Measurements from ENCODE around the gene KCNF1.

KCNF1 gene, protein sequence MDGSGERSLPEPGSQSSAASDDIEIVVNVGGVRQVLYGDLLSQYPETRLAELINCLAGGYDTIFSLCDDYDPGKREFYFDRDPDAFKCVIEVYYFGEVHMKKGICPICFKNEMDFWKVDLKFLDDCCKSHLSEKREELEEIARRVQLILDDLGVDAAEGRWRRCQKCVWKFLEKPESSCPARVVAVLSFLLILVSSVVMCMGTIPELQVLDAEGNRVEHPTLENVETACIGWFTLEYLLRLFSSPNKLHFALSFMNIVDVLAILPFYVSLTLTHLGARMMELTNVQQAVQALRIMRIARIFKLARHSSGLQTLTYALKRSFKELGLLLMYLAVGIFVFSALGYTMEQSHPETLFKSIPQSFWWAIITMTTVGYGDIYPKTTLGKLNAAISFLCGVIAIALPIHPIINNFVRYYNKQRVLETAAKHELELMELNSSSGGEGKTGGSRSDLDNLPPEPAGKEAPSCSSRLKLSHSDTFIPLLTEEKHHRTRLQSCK

DNA sequence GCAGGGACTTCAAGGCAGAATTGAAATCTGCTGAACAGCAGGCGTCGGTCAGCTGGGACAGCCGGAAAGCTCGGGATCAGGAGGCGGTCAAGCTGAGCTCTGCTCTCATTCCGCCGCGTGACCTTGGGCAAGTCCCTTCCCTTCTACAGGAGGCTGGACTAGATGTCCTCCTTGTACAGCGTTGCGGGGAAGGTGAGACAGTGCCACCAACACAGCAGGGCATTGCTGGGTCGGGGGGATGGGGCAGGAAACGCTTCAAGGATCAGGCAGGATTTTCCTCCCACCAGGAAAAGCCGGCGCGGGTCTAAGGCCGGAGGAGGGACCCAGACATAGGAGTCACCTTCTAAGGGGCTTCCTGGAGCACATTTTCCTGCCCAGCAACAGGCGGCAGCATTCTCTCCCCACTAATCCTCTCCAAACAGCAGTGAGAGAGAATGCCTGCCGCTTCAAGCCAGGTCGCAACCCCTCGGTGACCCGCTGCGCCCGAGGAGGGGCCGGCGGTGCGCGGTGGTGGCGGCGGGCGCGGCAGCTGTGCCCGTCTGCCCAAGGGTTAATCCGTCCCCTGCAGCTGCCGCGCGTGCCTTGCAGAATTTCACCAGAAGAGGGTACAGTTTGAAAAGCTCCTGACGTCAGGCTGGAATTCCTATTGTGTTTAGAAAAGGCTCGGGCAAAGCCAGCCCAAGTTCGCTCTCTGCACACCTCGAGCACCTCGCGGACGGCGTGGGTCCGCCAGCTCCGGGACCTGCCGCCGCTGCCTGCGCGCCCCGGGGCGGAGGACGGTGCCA is at the start of gene KCNF1:
Gene KCNF1, plus strand, starts transcription at position 644 of the 785 bp plus-strand sequence. CDS start 493 bp downstream, outside the sequence.
- DNase-seq, result peak; percentile 75
- in situ Hi-C loops (cut with HindIII; ENCODE audit: low pct_ligation_motif_present, low pct_unique_long_range_greater_than_20kb, low sequenced_read_pairs), result no loop called here

DNA sequence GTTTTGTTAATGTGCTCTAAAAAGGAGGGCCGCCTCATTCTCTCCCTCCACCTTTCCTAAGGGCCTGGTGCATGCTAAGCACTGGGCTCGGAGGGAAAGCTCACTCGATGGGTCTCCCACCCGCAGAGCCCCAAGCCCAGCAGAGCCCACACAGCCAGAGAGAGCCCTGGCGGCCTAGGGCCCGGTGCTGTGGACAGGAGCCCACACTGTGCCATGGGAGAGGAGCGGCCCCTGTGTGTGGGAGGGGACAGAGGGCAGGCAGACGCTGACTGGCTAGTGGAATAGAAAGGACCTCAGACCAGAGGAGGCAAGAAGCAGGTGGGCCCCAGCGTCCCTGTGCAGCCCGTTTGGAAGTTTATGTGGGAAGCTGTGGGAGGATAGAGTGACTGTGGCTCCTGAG is 49.4 kb upstream of the KCNF1 start:
- DNase-seq, result no peak
- in situ Hi-C loops (cut with HindIII; ENCODE audit: low pct_ligation_motif_present, low pct_unique_long_range_greater_than_20kb, low sequenced_read_pairs), result no loop called here

DNA sequence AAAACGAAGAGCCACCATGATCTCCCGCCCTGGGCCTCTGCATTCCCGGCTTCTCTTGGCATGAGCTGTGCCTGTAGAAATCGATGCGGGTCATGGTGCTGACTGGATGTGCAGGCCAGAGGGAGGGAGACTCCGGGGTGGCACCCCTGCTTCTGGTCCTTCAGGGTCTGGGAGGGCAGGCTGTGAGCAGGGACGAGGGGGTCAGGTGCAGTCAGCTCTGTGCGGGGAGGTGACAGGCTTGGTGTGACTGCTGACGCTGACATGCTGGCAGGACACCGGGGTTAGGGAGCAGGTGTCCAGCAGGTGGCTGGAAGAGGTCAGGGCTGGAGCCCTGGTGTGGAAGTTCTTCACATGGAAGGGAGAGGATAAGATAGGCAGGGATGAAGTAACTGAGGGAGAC is 48.7 kb upstream of the KCNF1 start:
- in situ Hi-C loops (cut with HindIII; ENCODE audit: low pct_ligation_motif_present, low pct_unique_long_range_greater_than_20kb, low sequenced_read_pairs), result no loop called here
- DNase-seq, result no peak

DNA sequence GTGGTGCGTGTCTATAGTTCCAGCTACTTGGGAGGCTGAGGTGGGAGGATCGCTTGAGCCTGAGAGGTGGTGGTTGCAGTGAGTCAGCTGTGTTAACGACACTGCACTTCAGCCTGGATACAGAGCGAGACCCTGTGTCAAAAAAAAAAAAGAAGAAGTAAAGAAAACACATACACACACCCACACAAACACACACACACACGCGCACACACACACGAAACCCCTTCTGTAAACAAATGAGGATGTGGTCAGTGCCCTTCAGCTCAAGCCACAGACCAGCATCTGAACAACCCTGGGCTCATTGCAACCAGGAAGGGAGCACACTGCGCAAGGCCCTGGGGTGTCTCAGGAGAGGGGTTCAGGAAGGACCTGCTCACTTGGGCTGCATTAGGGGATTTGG is 47.9 kb upstream of the KCNF1 start:
- in situ Hi-C loops (cut with HindIII; ENCODE audit: low pct_ligation_motif_present, low pct_unique_long_range_greater_than_20kb, low sequenced_read_pairs), result no loop called here
- no peak for DNase-seq

DNA sequence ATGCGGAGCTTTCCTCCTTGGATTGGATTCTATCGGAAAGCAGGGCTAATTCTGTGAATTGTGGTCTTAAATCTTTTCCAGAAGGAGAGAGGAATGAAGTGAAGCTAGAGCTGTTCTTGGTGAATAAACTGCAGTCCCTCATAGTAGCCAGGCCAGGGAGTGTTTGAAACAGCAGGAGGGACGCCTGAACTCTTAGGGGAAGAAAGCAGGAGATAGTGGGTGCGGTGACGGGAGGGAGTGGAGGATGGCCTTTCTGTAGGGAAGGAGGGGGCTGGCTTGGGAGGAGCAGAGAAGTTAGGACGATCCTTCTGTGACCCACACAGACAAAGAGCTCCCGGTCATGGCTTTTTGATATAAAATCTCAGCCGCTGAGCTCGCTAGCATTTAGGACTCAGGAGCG is 47.5 kb upstream of the KCNF1 start:
- in situ Hi-C loops (cut with HindIII; ENCODE audit: low pct_ligation_motif_present, low pct_unique_long_range_greater_than_20kb, low sequenced_read_pairs), result no loop called here
- DNase-seq, result no peak

DNA sequence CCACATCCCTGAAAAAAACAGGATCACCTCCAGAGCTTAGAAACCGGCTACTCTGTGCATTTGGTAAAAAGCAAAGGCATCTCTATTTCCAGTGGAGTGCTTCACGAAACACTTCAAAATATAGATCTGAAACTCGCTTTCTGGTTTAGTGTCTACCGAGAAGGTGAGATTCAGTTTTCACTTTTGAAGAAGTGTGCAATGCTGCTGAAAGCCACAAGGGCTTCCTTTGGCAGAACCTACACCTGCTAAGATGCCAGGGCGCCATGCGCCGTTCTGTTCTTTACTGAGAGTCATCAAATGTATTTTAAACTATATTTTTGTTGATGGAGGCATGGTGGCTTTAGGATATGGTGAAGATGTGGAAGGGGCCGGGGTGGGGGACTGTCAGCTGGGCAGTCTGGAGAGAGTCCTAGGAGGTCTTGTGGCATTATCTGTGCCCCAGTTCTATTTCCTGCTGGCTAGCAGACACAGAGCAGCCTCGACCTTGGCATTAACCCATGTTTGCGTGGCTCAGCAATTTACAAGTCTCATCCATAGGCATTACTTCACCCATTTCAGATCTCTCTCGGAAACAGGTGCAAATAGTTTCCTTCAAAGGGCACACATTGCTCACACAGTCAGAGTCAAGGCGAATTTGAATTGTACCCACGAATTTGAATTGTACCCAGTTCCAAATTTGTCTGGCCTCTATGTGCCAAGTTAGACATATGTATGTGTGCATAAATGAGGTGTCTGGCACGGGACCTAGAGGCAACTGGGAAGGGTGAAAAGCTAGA is 46.7 kb upstream of the KCNF1 start:
- DNase-seq, result no peak
- in situ Hi-C loops (cut with HindIII; ENCODE audit: low pct_ligation_motif_present, low pct_unique_long_range_greater_than_20kb, low sequenced_read_pairs), result no loop called here

DNA sequence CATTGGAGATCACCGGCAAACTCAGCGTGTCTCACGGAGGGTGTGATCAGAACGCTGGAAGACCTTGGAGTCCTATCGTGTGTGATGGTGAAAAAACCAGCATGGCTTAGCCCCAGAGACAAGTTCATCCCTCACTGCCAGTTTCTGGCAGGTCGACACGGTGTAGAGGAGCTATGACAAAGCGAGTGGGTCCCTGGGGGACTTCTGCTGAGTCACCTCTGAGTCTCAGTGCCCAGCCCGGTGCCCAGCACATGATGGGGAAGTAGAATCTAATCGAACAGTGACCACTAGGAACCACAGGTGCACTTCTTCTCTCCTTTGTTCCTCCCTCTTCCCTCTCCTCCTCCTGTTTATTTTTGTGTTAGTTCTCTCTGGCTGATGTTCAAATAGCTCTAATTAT is 45.9 kb upstream of the KCNF1 start:
- in situ Hi-C loops (cut with HindIII; ENCODE audit: low pct_ligation_motif_present, low pct_unique_long_range_greater_than_20kb, low sequenced_read_pairs), result no loop called here
- DNase-seq, result no peak

DNA sequence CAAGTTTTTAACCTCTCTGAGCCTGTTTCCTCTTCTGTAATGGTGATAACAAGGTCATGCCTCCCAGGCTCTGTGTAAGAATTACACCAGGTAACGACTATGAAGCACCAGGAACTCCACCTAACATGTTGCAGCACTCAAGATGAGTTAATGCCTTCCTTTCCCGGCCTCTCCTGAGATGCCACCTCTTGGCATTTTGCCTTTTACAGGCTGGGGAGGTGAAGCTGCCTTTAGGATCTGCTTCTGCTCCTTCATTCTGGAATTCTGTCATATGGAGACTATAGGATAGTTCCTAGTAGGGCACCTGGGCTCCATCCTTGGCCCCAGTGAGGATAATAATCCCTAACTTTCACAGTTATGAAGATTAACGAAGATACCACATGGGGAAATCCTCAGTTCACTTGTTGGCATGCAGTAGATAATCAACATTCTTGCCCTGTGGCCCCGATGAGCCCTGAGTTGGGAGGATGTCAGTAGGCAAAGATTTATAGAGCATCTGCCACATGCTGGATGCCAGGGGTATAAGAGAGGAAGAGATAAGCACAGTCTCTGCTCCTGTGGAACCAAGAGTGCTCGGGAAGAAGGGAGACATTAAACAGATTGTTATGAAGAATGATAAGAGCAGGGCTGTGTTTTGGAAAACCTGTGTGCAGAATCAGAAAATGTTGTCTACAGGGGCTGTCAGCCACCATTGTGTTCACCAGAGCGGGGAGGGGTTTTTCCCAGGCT is 43.9 kb upstream of the KCNF1 start:
- no peak for DNase-seq
- in situ Hi-C loops (cut with HindIII; ENCODE audit: low pct_ligation_motif_present, low pct_unique_long_range_greater_than_20kb, low sequenced_read_pairs), result no loop called here

DNA sequence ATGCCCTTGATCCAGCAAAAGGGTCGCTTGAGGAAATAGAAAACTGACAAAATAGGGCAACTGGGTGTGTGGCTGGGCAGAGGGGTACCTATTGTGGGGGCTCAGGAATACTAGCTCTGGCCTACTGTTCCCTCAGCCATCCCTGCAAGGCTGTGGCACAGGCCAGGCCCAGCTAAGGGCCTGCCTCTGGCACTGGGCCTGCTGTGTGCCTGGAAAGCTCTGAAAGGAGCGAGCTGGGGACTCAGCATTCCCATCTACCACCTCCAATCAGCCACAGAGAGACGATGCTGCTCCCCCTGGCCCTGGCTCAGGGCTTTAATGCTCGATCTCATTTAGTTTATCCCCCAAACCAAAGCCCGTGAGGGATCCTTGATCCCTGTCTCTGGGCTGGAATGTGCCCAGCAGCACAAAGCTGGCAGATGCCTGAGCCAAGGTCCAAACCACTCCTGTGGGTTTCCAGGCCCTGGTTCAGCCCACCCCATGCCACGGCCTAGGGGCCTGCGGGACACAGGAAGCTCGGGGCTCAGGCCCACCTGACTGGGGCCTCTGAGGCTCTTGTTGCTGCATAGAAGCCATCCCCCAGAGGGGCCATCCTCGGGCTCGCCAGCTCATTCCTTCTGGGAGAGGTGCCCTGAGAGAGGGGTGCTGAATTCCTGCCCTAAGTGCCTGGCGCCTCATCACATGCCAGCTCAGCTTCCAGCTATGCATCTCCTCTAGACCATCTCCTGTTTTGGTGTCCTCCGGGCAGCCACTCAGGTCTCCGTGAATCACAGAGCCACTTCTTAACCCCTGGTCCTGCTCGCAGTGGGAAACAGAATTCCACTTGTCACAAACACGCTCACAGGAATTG is 43.0 kb upstream of the KCNF1 start:
- peak; percentile 69 for DNase-seq
- in situ Hi-C loops (cut with HindIII; ENCODE audit: low pct_ligation_motif_present, low pct_unique_long_range_greater_than_20kb, low sequenced_read_pairs), result no loop called here

DNA sequence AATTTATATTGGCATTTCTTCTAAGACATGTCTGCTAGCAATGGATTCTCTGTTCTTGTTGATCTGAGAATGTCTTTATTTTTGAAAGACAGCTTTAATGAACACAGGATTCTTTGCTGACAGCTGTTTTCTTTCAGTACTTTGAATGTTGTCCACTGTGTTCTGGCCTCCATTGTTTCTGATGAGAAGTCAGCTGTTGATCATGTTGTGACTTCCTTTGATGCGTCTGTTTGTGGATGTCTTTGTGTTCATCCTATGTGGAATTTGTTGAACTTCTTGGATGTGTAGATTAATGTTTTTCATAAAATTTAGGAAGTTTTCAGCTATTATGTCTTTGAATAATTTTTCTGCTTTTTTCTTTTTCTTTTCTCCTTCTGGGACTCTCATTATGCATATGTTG is 39.8 kb upstream of the KCNF1 start:
- in situ Hi-C loops (cut with HindIII; ENCODE audit: low pct_ligation_motif_present, low pct_unique_long_range_greater_than_20kb, low sequenced_read_pairs), result no loop called here

DNA sequence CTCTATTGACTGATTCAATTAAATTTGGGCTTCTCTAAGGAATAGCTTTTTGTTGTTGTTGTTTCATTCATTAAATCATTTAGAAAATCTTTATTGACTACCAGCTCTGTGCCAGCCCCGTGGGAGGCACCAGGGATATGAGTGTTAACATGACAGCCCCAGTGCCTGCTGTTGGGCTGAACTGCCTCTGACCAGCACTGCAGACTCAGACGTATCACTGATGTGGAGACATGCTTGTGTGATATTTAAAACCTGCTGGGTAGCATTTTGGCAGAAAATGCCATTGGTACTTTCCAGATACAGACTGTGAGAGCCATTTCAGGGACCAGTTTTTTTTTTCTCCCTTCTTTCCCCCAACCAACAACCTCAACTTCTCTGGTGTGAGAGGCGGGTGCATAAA is 38.6 kb upstream of the KCNF1 start:
- DNase-seq, result no peak
- in situ Hi-C loops (cut with HindIII; ENCODE audit: low pct_ligation_motif_present, low pct_unique_long_range_greater_than_20kb, low sequenced_read_pairs), result no loop called here

More for the DNA sequence above, 39.8 kb upstream of the KCNF1 start:
- no peak for DNase-seq

DNA sequence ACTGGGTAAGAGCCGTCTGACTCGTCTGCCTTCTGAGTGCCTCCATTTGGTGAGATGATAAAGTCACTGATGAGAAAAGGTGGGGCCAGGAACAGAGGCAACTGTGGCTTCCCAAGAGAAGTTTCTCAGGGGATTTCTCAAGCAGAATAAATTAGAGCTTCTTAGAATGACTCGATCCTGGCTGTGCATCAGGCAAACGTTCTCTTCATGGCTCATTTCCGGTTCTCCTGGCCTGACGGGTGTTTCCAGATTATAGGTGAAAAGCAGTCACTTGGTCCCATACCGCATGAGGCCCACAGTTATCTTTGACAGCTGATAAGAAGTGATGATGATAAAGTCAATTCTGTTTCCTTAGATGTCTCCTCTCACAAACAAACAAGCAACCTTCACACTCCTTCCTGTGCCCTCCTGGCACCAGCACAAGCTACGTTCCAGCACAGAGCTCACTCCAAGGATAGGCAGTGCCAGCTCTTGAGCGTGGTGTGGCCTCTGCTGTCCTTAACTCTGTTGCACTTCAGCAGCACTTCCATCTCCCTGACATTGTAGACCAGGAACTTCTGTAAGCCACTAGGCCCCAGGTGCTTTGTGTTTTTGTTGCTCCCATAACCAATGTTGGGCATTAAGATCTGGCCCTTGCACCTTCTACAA is 37.8 kb upstream of the KCNF1 start:
- in situ Hi-C loops (cut with HindIII; ENCODE audit: low pct_ligation_motif_present, low pct_unique_long_range_greater_than_20kb, low sequenced_read_pairs), result no loop called here
- no peak for DNase-seq

DNA sequence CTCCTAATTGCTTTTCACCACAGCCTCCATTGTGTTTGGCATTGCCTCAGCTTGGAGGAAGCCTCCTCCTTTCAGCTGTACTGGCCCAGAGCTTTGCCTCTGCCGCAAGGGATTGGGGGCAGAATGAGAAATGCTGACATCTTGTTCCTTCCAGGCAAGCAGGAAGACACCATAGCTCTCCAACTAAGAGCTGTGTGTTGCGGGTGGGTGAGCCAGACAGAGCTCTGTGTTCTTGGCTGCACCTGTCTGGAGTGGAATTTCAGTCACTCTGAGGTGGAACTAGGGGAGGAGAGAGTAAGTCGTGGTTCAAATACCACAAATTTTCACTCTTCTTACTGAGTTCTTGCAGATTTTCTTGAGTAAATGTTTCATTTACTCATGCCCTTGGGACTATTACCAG is 36.6 kb upstream of the KCNF1 start:
- in situ Hi-C loops (cut with HindIII; ENCODE audit: low pct_ligation_motif_present, low pct_unique_long_range_greater_than_20kb, low sequenced_read_pairs), result no loop called here
- no peak for DNase-seq

DNA sequence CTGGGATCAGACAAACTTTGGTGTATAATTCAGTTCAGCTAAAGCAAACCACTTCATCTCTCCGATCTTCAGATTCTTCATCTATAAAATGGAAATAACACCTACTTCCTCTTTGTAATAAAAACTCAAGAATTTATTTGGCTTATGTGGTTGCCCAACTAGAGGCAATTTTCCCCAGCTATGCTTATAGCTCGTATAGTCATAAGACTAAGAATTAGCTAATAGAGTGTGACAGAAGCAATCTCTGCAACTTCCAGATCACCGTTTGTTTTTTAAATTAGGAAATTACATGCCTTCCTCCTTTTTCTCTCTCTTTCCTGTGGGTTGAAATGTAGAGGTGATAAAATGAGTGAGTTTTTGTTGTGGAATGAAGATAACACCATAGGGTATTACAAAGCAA is 35.3 kb upstream of the KCNF1 start:
- no peak for DNase-seq
- in situ Hi-C loops (cut with HindIII; ENCODE audit: low pct_ligation_motif_present, low pct_unique_long_range_greater_than_20kb, low sequenced_read_pairs), result no loop called here

DNA sequence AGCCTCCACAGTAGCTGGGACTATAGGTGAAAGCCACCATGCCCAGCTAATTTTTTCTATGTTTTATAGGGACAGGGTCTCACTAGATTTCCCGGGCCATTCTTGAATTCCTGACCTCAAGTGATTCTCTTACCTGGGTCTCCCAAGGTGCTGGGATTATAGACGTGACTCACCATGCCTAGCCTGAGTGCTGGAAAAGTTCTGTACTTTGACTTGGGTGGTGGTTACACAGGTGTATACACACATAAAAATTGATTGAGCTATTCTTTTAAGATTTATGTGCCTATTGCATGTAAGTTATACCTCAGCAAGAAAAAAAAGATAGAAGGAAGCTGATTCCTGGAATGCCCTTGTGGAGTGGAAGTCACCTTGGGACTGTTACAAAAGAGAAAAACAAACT is 34.8 kb upstream of the KCNF1 start:
- no peak for DNase-seq
- in situ Hi-C loops (cut with HindIII; ENCODE audit: low pct_ligation_motif_present, low pct_unique_long_range_greater_than_20kb, low sequenced_read_pairs), result no loop called here

DNA sequence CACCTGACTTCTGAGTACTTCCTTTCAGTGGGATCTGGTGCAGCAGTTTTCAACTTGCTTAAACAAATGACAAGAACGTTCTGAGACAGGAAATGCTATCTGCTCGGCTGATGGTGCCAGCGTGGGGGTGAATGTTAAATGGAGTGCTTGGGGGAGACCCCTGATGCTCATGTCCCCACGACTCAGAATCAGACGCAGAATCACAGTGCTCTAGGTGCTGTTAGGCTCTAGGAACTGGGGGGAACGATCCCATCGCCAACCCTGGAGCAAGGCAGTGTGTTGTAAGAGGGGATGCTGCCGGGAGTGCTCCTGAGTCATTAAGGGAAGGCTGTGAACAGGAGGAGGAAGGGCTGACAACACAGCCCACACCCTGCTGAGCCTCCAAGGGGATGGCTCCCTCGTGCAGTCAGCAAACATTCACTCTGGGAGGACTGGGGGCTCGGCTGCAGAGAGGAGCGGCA is 34.1 kb upstream of the KCNF1 start:
- in situ Hi-C loops (cut with HindIII; ENCODE audit: low pct_ligation_motif_present, low pct_unique_long_range_greater_than_20kb, low sequenced_read_pairs), result no loop called here
- no peak for DNase-seq

DNA sequence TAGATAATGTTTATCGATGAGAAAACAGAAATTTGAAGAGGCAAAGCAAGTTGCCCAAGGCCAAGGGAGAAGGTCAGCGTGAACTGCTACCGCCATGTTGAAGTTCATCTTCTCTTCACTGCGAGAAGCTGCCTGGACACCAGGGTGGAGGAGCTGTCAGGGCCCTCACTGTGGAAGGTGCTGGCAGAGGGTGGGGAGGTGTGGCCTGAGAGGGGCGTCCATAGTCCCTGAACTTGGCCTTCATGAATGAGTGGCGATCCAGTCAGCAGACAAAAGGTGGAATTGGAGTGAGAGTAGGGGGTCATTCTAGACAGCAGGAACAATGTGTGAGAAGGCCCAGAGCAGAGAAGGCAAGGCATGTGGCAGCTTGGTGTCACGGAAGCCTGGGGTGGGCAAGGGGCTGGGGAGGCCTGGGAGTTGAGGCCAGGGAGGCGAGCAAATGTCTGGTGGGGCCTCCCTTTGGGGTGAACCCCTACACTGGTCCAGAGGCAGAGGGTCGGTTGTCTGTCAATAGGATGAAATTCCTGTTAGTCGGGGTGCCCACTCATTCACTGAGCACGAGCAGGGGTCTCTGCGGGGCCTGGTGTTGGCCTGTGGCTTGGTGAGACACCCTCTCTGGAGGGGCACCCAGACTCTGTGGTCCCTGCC is 33.3 kb upstream of the KCNF1 start:
- no peak for DNase-seq
- in situ Hi-C loops (cut with HindIII; ENCODE audit: low pct_ligation_motif_present, low pct_unique_long_range_greater_than_20kb, low sequenced_read_pairs), result no loop called here

Data from ACHN (cell line).